Loucy (cell line): ENCODE data around the gene AP5B1.

Experiments used
- H2AFZ ChIP-seq: fragments of 200-600 bp; sonication (generic); 2 replicates; pipeline ENCODE4 v1.6.0; 2016; ENCODE audit warnings: antibody characterized with exemption, mild to moderate bottlenecking, low read length, moderate library complexity
- H3F3A ChIP-seq: fragments of 200-600 bp; 2 replicates; pipeline ENCODE4 v1.6.0; 2016; ENCODE audit warnings: antibody characterized with exemption, low read depth, mild to moderate bottlenecking
- H3K27me3 ChIP-seq: fragments of 200-600 bp; sonication (generic); 2 replicates; pipeline ENCODE4 v1.6.1; 2014; ENCODE audit warnings: low read length, mild to moderate bottlenecking; ENCODE audit not compliant: insufficient read depth, poor library complexity, severe bottlenecking
- H3K36me3 ChIP-seq: fragments of 200-600 bp; sonication (generic); 2 replicates; pipeline ENCODE4 v1.6.1; 2016; ENCODE audit warnings: low read length; ENCODE audit not compliant: insufficient read depth
- H3K4me1 ChIP-seq: fragments of 200-600 bp; sonication (generic); 2 replicates; pipeline ENCODE4 v1.5.1; 2014; ENCODE audit warnings: low read length, mild to moderate bottlenecking; ENCODE audit not compliant: insufficient read depth, poor library complexity, severe bottlenecking
- H3K4me2 ChIP-seq: fragments of 200-600 bp; sonication (generic); 2 replicates; pipeline ENCODE4 v1.6.0; 2014; ENCODE audit warnings: antibody characterized with exemption, low read length, low read depth, mild to moderate bottlenecking; ENCODE audit not compliant: poor library complexity, severe bottlenecking
- H3K4me3 ChIP-seq: fragments of 200-600 bp; sonication (generic); 2 replicates; pipeline ENCODE4 v1.5.1; 2014; ENCODE audit warnings: low read length, mild to moderate bottlenecking, mixed read lengths; ENCODE audit not compliant: poor library complexity, severe bottlenecking
- H3K79me2 ChIP-seq: fragments of 200-600 bp; sonication (generic); 2 replicates; pipeline ENCODE4 v1.6.1; 2014; ENCODE audit warnings: low read length; ENCODE audit not compliant: insufficient read depth
- H3K9ac ChIP-seq: fragments of 200-600 bp; sonication (generic); 2 replicates; pipeline ENCODE4 v1.6.0; 2014; ENCODE audit warnings: mild to moderate bottlenecking, low read depth, low read length, moderate library complexity; ENCODE audit not compliant: poor library complexity, severe bottlenecking
- H3K9me2 ChIP-seq: fragments of 200-600 bp; sonication (generic); replicated peaks from 2 replicates; pipeline ENCODE4 v1.6.1; 2016; ENCODE audit warnings: low read depth, low read length, mixed read lengths
- H3K9me3 ChIP-seq: fragments of 200-600 bp; sonication (generic); 2 replicates; pipeline ENCODE4 v1.6.1; 2014; ENCODE audit warnings: mild to moderate bottlenecking, antibody characterized with exemption, low read length, low read depth; ENCODE audit not compliant: insufficient read depth
- H4K20me1 ChIP-seq: fragments of 200-600 bp; sonication (generic); 2 replicates; pipeline ENCODE4 v1.6.0; 2014; ENCODE audit warnings: antibody characterized with exemption, low read length, mild to moderate bottlenecking; ENCODE audit not compliant: insufficient read depth, poor library complexity, severe bottlenecking
- EZH2phosphoT487 ChIP-seq: fragments of 200-600 bp; IDR thresholded peaks from 2 replicates; pipeline ENCODE4 v1.6.1; 2018; ENCODE audit warnings: antibody characterized with exemption, mild to moderate bottlenecking, moderate library complexity, borderline replicate concordance
- TF ChIP-seq, protein P1 (sequence below): fragments of 200-600 bp; sonication (generic); conservative IDR thresholded peaks from 2 replicates; pipeline ENCODE4 v1.5.1; 2014; ENCODE audit warnings: mild to moderate bottlenecking, antibody characterized with exemption, low read length

Gene AP5B1

DNA sequence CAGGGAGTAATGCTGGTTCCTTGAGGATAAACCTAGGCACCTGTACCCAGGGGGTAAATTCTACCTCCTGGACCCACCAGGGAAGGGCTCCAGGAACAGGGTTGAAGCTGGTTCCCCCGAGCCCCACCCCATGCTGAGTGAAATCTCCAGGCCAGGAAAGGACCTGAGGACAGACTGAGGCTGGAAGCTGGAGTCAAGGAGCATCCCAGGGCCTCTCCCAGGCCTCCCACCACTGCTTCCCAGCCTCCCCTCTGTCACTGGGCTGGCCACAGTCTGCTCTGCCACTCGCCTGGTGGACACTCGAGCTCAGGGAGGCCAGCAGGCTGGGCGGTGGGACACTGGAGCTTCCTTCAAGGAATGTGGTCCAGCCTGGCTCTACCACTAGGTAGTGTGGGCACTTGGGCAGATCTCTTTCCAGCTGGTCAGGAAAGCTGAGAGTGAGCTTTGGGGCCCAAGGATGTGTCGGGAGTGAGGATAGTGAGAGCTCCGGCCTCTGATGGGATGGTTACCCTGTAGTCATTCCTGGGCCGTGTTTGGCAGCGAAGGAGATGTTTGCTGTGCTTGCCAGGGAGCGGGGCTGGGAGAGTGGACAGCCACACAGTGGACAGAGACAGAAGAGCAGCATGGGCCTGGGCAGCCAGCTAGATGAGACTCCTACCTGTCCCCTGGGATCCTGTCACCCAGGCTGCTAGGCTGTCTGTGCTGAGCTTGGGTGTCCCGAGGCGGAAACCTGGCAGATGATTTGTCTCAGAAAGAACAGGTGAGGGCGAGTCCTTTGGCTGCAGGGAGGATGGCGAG, 9.5 kb upstream of the AP5B1 start:
- no peak overlapping the region for H3K4me2 ChIP-seq
- no peak overlapping the region for H3K9ac ChIP-seq
- TF ChIP-seq, protein P1, sequence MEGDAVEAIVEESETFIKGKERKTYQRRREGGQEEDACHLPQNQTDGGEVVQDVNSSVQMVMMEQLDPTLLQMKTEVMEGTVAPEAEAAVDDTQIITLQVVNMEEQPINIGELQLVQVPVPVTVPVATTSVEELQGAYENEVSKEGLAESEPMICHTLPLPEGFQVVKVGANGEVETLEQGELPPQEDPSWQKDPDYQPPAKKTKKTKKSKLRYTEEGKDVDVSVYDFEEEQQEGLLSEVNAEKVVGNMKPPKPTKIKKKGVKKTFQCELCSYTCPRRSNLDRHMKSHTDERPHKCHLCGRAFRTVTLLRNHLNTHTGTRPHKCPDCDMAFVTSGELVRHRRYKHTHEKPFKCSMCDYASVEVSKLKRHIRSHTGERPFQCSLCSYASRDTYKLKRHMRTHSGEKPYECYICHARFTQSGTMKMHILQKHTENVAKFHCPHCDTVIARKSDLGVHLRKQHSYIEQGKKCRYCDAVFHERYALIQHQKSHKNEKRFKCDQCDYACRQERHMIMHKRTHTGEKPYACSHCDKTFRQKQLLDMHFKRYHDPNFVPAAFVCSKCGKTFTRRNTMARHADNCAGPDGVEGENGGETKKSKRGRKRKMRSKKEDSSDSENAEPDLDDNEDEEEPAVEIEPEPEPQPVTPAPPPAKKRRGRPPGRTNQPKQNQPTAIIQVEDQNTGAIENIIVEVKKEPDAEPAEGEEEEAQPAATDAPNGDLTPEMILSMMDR = no peak
- no peak for TF ChIP-seq EZH2phosphoT487
- no peaks in the 10 kb centered on the region for H3K27me3 ChIP-seq
- no peaks in the 10 kb centered on the region for H3K9me3 ChIP-seq
- H4K20me1 ChIP-seq = no peaks in the 10 kb centered on the region
- no peaks in the 10 kb centered on the region for H3K79me2 ChIP-seq
- H3K4me3 ChIP-seq = no peak overlapping the region
- H2AFZ ChIP-seq = no peak overlapping the region
- peaks cover 12% of the 10 kb centered on the region for H3K4me1 ChIP-seq
- no peaks in the 10 kb centered on the region for H3K9me2 ChIP-seq
- no peaks in the 10 kb centered on the region for H3K36me3 ChIP-seq
- no peaks in the 10 kb centered on the region for H3F3A ChIP-seq

DNA sequence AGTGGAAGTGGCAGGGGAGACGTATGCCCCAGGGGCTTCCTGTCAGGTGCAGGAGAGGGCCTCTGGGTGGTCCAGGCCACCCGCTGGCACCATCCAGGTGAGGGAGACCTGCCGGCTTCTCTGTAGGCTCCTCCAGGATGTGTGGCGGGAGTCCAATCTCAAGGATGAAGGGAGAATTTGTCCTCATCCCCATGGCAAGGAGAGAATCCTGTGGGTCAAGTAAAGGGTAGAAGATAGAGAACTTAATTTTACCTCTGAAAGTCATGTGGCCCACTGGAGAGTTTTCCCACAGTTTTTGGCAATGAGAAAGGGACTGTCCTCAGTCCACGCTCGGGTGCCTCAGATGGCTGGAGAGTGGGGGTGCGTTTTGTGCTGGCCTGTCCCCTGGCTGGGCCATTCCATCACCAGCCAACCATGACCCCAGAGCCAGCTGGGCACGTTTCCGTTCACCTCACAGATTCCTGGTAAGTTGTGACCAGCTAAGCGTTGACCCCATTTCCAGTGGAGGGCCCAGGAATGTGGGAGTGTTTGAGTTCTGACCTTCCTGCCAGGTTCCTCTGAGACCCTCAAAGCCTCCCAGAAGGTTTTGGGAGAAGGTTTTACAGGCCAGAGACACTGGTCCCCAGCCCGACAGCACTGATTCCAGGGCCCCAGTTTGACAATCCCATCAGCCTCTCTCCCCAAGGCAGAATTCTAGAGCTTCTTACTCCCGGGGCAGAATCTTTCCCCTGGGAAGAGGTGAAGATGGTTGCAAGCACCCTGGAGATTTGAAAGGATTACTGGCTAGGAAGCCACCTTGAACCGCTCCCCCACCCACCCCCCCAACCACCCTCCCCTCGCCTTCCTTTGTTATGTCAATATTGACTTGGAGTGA, 8.7 kb upstream of the AP5B1 start:
- Histone ChIP-seq H3K79me2 (no peaks in the 10 kb centered on the region), H3K9me2 (no peaks in the 10 kb centered on the region), H3F3A (no peaks in the 10 kb centered on the region), H3K4me2 (no peak overlapping the region), H3K4me1 (peaks cover 15% of the 10 kb centered on the region), H4K20me1 (no peaks in the 10 kb centered on the region), H3K27me3 (no peaks in the 10 kb centered on the region), H3K36me3 (no peaks in the 10 kb centered on the region), H3K4me3 (no peak overlapping the region), H3K9me3 (no peaks in the 10 kb centered on the region), H3K9ac (no peak overlapping the region), H2AFZ (no peak overlapping the region)
- TF ChIP-seq, protein P1 = no peak
- TF ChIP-seq EZH2phosphoT487 = no peak

DNA sequence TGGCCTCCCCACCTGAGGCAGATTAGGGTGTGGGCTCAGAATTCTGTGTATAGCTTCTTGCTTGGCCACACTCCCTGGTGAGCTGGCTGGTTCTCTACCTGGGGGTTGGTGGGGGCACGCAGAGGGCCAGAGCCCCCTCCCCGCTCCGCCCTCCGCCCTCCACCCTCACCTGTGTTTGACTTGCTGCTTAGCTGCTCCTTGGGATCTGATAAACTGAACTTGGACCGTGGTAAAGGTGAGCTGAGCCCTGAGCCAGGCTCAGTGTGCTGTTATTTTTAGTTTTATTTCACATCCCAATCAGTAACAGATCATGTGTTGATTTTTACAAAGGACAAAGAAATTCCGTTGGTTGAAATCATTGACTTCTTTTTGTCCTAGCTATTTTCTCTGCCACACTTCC, 8.0 kb upstream of the AP5B1 start:
- no peak overlapping the region for H3K4me2 ChIP-seq
- no peaks in the 10 kb centered on the region for H4K20me1 ChIP-seq
- H3K9me2 ChIP-seq = no peaks in the 10 kb centered on the region
- no peaks in the 10 kb centered on the region for H3K79me2 ChIP-seq
- no peak overlapping the region for H2AFZ ChIP-seq
- H3K36me3 ChIP-seq = no peaks in the 10 kb centered on the region
- H3K4me1 ChIP-seq = peaks cover 15% of the 10 kb centered on the region
- H3K9me3 ChIP-seq = no peaks in the 10 kb centered on the region
- no peak for TF ChIP-seq EZH2phosphoT487
- TF ChIP-seq, protein P1 = no peak
- no peaks in the 10 kb centered on the region for H3F3A ChIP-seq
- no peak overlapping the region for H3K4me3 ChIP-seq
- H3K27me3 ChIP-seq = no peaks in the 10 kb centered on the region
- H3K9ac ChIP-seq = no peak overlapping the region
